Measurements from ENCODE around the gene MAPK4. TPM values are rescaled to one million over a fixed set of nuclear protein-coding genes. Genes with fewer than 3 reads are reported as not detected.

The MAPK4 gene
- total RNA-seq, 1 experiment from 2014 or later = not detected

- no peak for DNase-seq (ENCODE audit: low read depth)
These were observed 159.8 kb downstream of the MAPK4 start for GRCh38 chr18:50719471-50720324.

- DNase-seq (ENCODE audit: low read depth) = no peak
These were observed 160.4 kb downstream of the MAPK4 start for GRCh38 chr18:50720325-50720674.

DNA sequence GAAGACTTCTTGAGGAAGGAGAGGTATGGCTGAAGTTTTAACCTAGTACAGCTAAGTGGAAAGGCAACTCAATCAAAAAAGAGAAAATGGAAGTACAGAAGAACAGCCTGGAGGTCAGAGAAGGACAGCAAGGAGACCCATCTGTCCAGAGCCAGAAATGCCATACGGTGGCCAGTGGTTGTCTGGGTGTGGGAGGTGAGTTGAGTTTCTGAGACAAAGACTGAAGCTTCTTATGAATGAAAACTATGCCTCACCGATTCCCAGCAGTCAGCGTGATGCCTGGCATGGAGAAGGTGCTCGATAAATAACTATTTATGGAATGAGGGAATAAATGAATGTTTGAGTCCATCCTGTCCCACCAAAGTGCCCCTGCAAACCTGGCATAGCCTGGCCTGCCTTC, 161.1 kb downstream of the MAPK4 start:
- no peak for DNase-seq (ENCODE audit: low read depth)

GRCh38 chr18:50721451-50722120, 161.7 kb downstream of the MAPK4 start:
- no peak for DNase-seq (ENCODE audit: low read depth)

- DNase-seq (ENCODE audit: low read depth) = no peak
These were observed 162.4 kb downstream of the MAPK4 start for GRCh38 chr18:50722311-50722710.

- DNase-seq (ENCODE audit: low read depth) = no peak
These were observed 164.9 kb downstream of the MAPK4 start for GRCh38 chr18:50724751-50725151.

DNA sequence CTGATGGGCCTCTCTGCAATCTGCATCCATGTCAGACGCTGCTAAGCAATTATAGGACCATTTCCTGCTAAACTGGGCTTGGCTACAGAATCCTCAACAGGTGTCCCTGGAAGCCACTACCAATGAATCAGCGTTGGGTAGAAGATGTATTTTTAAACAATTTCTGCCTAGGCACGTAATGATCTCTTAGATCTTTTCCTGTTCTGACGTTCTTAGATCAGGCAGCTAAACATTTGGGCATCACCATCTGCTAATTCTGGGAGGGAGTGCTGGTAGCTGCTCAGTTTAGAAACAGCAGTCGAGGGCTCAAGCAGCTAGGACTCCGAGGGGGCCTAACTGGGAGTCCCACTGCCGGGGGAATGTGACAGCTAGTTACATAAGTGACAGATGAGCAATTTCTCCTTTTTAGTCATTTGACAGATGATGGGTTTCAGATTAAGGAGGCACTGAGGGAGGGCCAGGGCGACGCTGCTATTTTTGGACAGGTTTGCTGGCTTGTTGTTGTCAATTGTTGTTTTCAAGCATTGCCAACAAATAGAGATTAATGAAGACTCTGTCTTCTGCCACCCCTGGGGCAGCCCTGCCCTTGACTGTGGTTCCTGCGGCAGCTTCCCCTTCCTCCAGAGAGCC, 167.2 kb downstream of the MAPK4 start:
- no peak for DNase-seq (ENCODE audit: low read depth)

DNA sequence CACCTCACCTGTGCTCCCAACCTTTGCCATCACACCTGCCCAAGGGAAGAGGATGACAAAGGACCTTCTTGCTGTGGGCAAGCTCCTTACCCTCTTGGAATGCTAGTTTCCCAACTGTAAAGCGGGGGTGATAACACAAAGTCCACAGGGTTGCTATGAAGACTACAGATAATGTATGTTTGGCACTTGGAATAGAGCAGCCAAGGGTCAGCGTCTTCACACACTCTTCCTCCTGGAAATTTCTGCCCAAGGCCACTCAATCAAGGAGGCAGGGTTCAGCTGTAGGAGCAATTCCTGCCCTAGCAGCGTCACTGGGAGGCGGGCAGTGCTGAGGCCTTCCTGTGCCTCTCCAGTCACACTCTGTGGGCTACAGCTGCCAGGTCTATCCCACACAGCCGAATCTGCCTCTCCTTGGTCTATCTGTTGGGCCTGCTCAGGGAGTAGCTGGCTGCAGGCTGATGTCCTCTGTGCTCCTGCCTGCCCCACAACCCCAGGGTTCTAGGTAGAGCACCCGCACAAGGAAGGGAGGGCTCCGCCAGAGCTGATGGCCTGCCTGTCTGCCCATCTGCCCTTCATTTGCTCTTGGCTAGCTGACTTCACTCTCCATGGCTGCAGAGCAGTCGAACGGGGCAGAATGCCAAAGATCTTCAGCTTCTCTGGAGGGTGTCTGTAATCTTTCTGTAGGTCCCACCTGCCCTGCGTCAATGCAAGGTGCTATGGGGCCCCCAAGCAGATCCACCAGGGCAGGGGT, 168.0 kb downstream of the MAPK4 start:
- DNase-seq (ENCODE audit: low read depth) = no peak

DNA sequence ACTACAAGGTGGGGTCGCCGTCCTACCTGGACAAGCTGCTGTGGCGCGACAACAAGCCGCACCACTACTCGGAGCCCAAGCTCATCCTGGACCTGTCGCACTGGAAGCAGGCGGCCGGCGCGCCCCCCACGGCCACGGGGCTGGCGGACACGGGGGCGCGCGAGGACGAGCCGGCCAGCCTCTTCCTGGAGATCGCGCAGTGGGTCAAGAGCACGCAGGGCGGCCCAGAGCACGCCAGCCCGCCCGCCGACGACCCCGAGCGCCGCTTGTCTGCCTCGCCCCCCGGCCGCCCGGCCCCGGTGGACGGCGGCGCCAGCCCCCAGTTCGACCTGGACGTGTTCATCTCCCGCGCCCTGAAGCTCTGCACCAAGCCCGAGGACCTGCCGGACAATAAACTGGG, 169.5 kb downstream of the MAPK4 start:
- DNase-seq (ENCODE audit: low read depth) = no peak

DNA sequence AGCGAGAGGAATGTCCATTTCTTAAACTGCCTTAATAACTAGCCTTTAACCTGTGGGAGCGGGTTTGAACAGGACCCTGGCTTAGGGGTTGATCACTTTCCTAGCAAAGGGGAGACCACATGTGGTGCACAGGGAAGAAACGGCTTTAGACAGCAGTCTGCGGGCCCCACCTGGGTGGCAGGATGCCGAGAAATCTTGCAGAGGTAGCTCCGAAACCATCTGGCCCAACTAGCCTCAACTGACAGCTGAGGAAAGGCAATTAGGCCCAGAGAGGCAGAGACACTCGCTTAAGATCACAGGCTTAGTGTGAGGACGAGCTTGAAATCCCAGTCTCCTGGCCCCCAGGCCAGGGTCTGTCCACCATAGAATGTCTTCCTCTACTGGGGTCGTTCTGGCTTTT, 170.1 kb downstream of the MAPK4 start:
- no peak for DNase-seq (ENCODE audit: low read depth)

GRCh38 chr18:50734342-50734741, 174.5 kb downstream of the MAPK4 start:
- no peak for DNase-seq (ENCODE audit: low read depth)

- no peak for DNase-seq (ENCODE audit: low read depth)
These were observed 175.0 kb downstream of the MAPK4 start for GRCh38 chr18:50734886-50735285.

GRCh38 chr18:50737127-50737526, 177.2 kb downstream of the MAPK4 start:
- no peak for DNase-seq (ENCODE audit: low read depth)

- no peak for DNase-seq (ENCODE audit: low read depth)
These were observed 178.3 kb downstream of the MAPK4 start for GRCh38 chr18:50738098-50738757.

- DNase-seq (ENCODE audit: low read depth) = no peak
These were observed 183.1 kb downstream of the MAPK4 start for GRCh38 chr18:50742952-50743351.

DNA sequence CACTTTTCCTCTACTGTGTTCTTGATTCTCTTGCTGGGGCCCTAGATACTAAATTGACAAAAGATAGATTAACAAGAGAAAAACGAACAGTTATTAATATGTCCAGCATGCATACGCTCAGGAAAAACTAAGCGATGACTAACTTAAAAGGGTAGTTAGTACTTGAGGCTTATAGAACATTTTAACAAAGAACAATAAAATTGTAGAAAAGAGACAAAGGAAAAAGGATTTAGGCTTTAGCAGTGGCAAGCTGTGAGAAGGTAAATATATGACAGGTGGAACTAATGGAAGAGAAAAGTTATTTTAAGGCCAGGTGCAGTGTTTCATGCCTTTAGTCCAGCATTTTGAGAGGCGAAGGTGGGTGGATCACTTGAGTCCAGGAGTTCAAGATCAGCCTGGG, 184.4 kb downstream of the MAPK4 start:
- DNase-seq (ENCODE audit: low read depth) = no peak

DNA sequence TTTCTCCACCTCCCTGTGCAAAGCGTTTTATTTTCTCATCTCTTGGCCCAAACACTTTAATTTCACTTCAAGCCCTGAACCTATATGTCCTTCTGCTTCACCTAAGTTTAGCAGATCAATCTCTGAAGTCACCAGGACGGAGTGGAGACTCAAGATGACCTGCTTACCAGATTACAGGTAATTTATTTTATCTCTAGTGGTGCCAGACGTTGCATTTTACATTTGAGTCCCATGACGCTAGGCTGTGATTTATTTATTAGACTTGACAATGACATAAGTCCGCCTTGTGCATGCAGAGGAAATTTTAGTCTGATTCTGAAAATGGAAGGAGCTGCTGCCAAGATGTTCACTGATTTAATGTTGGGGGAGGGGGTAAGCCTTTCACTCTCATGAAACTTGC, 186.1 kb downstream of the MAPK4 start:
- DNase-seq (ENCODE audit: low read depth) = no peak

DNA sequence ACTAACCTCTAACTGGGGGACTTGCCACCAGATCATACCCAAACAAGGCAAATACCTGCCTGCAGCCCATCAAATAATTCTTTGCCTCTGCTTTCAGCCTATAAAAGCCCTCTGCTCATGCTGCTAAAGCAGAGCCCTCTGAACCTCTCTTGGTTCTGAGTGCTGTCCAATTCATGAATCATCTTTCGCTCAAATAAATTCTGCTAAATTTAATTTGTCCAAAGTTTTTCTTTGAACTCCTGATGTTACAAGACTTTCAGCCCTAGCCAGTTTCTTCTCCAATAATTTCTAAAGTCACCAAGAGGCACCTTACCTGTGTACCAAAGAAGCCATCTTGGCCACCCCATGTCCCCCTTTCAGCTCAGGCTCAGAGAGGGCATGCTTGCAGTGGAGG, 188.0 kb downstream of the MAPK4 start:
- DNase-seq (ENCODE audit: low read depth) = no peak

DNA sequence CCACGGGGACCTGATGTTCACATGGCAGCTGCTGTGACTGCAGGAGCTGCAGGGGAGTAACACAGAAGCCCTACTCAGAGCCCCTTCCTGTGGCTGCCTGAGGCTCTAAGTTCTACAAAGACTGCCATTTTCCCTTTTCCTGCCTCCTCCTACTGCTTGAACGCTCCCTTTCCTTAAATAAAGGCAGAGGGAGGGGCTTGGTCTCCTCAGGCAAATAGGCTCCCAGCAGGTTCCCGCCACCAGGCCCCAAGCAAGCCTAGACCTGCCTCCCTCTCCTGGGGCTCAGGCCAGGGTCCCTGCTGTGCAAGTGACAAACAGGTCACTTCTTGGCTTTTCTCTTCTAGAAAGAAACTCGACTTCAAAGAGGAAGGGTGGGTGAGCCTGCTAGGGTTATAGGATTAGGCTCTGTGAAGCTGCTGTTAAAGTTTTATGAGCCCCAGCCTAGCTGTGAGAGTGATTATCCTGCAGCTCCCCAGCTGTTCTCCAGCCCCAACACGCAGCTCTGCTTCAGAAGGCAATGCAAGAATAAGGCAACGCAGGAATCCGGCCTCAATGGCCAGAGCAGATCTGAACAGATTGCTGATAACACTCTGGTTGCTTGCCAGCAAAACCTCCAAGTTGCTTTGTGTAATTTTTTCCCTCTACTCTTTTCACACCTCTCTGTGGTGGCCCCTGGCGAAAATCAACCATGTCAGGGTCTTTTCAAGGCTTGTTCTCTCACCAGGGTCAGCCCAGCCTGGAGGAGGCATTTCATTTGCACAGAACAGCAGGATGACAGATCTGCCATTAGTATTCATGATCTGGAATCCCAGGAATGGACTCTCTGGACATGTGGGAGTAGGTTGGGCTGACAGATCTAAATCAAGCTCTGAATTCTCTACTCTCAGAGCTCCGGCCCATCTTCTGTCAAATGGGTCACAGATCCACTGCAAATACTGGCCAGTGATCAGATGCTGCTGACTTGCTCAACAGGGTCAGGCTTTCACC, 188.6 kb downstream of the MAPK4 start:
- no peak for DNase-seq (ENCODE audit: low read depth)

DNA sequence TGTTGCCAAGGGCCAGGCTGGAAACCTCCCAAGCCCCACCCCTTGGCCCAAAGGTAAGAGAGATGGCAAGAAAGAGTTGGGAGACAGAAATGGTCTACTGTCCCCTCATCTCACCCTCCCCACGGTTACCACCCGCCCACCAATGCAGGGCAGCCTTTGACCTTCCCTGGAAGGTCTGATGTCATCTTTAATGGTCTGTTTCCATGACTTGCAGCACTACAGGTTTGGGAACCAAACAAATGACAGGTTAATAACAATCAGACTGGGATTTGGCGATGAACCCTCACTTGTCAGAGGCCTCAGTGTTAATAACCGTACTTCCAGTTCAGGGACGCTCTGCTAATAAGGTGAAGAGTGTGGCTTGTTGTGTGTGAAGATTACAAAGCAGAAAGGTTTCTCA, 189.5 kb downstream of the MAPK4 start:
- no peak for DNase-seq (ENCODE audit: low read depth)
